GM18511 (cell line): ENCODE measurements around the gene MRM3.
"Not testable (repeated sequence)": the region's sequence is repeated elsewhere in the genome, so short reads cannot be mapped to it uniquely, and the experiment has no call there.

ENCODE experiments used
- ATAC-seq: cut with Tn5 transposase; IDR thresholded peaks from one replicate; pipeline ENCODE4 v1.9.1; 2021; ENCODE audit warnings: mild to moderate bottlenecking, moderate library complexity; ENCODE audit not compliant: unreplicated experiment

The MRM3 gene

GRCh38 chr17:794876-795275 is 12.7 kb downstream of the MRM3 start:
- no peak for ATAC-seq

- no peak for ATAC-seq
Observed at GRCh38 chr17:795276-795675, 13.1 kb downstream of the MRM3 start.

GRCh38 chr17:795721-796120 is 13.6 kb downstream of the MRM3 start:
- ATAC-seq = no peak

- ATAC-seq = no peak
Observed at GRCh38 chr17:796609-797008, 14.5 kb downstream of the MRM3 start.

- ATAC-seq = no peak
Observed at GRCh38 chr17:797236-797840, 15.2 kb downstream of the MRM3 start.

GRCh38 chr17:798246-798645 is 16.1 kb downstream of the MRM3 start:
- ATAC-seq = no peak

GRCh38 chr17:799261-799660 is 17.1 kb downstream of the MRM3 start:
- no peak for ATAC-seq

- ATAC-seq = no peak
Observed at GRCh38 chr17:800446-801242, 18.5 kb downstream of the MRM3 start.

GRCh38 chr17:801660-802059 is 19.5 kb downstream of the MRM3 start:
- no peak for ATAC-seq

GRCh38 chr17:802481-802880 is 20.3 kb downstream of the MRM3 start:
- no peak for ATAC-seq

GRCh38 chr17:802901-803881 is 21.0 kb downstream of the MRM3 start:
- no peak for ATAC-seq

GRCh38 chr17:804541-805435 is 22.6 kb downstream of the MRM3 start:
- no peak for ATAC-seq

- not testable (repeated sequence) for ATAC-seq
Observed at GRCh38 chr17:805886-806285, 23.7 kb downstream of the MRM3 start.

GRCh38 chr17:806346-806745 is 24.2 kb downstream of the MRM3 start:
- ATAC-seq = no peak

- ATAC-seq = no peak
Observed at GRCh38 chr17:806781-807522, 24.8 kb downstream of the MRM3 start.

- no peak for ATAC-seq
Observed at GRCh38 chr17:807523-808294, 25.6 kb downstream of the MRM3 start.

- no peak for ATAC-seq
Observed at GRCh38 chr17:811051-811784, 29.1 kb downstream of the MRM3 start.

GRCh38 chr17:812638-813204 is 30.6 kb downstream of the MRM3 start:
- ATAC-seq = no peak
